HUES6 (cell line): ENCODE data around the gene FBP1.
"Not testable (repeated sequence)": the region's sequence is repeated elsewhere in the genome, so short reads cannot be mapped to it uniquely, and the experiment has no call there.

Experiments
- H3K27ac ChIP-seq: 2 replicates; pipeline ENCODE4 v1.7.0; 2013; ENCODE audit warnings: low read depth, mild to moderate bottlenecking, low read length, inconsistent platforms
- H3K27me3 ChIP-seq: 2 replicates; pipeline ENCODE4 v1.6.1; 2013; ENCODE audit warnings: low read length; ENCODE audit not compliant: control insufficient read depth, insufficient read depth
- H3K36me3 ChIP-seq: 2 replicates; pipeline ENCODE4 v1.6.1; 2013; ENCODE audit warnings: low read length; ENCODE audit not compliant: control insufficient read depth, insufficient read depth
- H3K4me1 ChIP-seq: 2 replicates; pipeline ENCODE4 v1.6.1; 2013; ENCODE audit warnings: low read length; ENCODE audit not compliant: control insufficient read depth, insufficient read depth
- H3K4me3 ChIP-seq: 2 replicates; pipeline ENCODE4 v1.5.1; 2013; ENCODE audit warnings: low read depth, low read length
- H3K9ac ChIP-seq: one replicate; pipeline ENCODE4 v1.6.1; 2013; ENCODE audit warnings: mild to moderate bottlenecking, low read length
- H3K9me3 ChIP-seq: 2 replicates; pipeline ENCODE4 v1.6.1; 2013; ENCODE audit warnings: low read depth, low read length; ENCODE audit not compliant: control insufficient read depth, insufficient read depth

Gene FBP1

DNA sequence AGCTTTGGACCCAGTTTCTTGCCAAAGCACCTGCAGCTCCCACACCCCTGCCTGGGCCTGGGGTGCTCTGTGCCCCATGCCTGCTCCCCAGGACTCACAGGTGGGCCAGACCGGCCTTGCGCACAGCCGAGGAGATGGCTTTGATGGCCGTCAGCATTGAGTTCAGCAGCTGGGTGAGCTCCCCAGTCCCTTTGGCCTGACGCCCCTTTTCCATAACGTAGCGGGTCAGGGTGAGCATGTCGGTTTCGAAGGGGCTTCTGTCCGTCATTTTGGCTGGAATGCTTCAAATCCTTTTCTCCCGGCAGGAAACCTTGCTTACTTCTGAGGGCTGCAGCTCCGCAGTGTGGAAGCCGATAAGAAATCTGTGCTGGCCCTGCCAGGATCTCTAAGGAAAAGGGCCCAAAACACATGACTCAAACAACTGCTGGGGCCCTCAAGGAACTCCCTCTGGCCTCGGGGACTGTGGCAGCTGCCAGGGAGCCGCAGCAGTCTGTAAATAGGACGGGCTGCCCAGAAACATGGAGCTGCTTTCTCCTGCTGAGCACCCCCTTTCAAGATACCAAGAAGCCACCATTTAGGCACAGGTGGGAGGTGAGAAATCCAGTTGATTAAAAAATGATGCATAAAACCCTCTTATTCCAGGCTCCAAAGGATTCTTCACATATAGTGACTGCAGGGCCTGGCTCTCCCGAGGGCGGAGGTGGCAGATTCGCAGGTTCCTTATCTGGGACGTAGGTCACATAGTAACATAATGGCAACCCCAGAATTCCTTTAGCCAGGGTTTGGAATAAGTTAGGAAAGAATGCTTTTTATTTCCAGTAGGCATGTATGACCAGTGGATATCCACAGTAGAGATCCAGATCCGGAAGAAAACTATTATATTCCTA, 45.6 kb downstream of the FBP1 start, which contains the start of gene FBP2:
Gene FBP2 (minus strand): TSS at position 366 of the 887 bp plus-strand sequence. CDS start 98 bp downstream, at position 268.
- Histone ChIP-seq H3K9me3 (no peaks in the 10 kb centered on the region), H3K4me3 (no peak within 1 kb of the TSS), H3K27ac (no peak within 1 kb of the TSS), H3K36me3 (no peaks in the 10 kb centered on the region), H3K4me1 (no peaks in the 10 kb centered on the region), H3K9ac (no peak within 1 kb of the TSS), H3K27me3 (no peaks in the 10 kb centered on the region)

- not testable (repeated sequence) for H3K27ac ChIP-seq, H3K36me3 ChIP-seq, H3K9me3 ChIP-seq, H3K4me3 ChIP-seq, H3K9ac ChIP-seq, H3K4me1 ChIP-seq, H3K27me3 ChIP-seq
These were observed 46.6 kb downstream of the FBP1 start for GRCh38 chr9:94592683-94593082.

DNA sequence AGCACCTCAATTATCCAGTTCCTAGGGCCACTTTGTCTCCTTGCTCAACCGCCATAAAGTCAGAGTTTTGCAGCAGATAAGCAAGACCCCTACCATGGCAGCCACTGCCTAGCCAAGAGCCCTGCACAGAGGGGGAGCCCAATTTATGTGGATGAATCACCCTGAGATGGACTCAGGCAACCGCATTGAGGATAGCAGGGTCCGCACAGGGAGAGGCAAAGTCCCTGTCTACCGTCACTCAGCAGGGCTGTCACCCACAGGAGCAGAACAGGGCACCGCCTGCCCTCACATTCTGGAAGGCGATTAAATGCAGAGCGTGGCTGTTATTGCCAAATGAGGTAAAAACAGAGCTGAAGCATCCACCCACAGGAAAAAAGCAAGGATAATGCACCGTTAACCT, 47.4 kb downstream of the FBP1 start:
- H3K9me3 ChIP-seq: no peaks in the 10 kb centered on the region
- H3K4me3 ChIP-seq: no peak overlapping the region
- H3K4me1 ChIP-seq: no peaks in the 10 kb centered on the region
- H3K27me3 ChIP-seq: no peaks in the 10 kb centered on the region
- no peaks in the 10 kb centered on the region for H3K36me3 ChIP-seq
- H3K9ac ChIP-seq: no peak overlapping the region
- no peak overlapping the region for H3K27ac ChIP-seq

DNA sequence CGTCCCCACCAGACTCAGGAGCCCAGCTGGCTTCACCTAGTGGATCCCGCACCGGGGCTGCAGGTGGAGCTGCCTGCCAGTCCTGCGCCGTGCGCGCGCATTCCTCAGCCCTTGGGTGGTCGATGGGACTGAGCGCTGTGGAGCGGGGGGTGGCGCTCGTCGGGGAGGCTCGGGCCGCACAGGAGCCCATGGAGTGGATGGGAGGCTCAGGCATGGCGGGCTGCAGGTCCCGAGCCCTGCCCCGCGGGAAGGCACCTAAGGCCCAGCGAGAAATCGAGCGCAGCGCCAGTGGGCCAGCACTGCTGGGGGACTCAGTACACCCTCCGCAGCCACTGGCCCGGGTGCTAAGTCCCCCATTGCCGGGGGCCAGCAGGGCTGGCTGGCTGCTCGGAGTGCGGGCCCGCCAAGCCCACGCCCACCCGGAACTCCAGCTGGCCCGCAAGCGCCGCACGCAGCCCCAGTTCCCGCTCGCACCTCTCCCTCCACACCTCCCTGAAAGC, 48.2 kb downstream of the FBP1 start:
- H3K27ac ChIP-seq, H3K36me3 ChIP-seq, H3K4me3 ChIP-seq, H3K27me3 ChIP-seq, H3K4me1 ChIP-seq, H3K9ac ChIP-seq, H3K9me3 ChIP-seq: not testable (repeated sequence)

- no peaks in the 10 kb centered on the region for H3K27me3 ChIP-seq
- H3K36me3 ChIP-seq: no peaks in the 10 kb centered on the region
- no peak overlapping the region for H3K4me3 ChIP-seq
- no peak overlapping the region for H3K27ac ChIP-seq
- no peak overlapping the region for H3K9ac ChIP-seq
- H3K4me1 ChIP-seq: no peaks in the 10 kb centered on the region
- H3K9me3 ChIP-seq: no peaks in the 10 kb centered on the region
These were observed 50.6 kb downstream of the FBP1 start for GRCh38 chr9:94588681-94589080.

GRCh38 chr9:94586814-94587213, 52.5 kb downstream of the FBP1 start:
- H3K27ac ChIP-seq: no peak overlapping the region
- H3K4me3 ChIP-seq: no peak overlapping the region
- no peaks in the 10 kb centered on the region for H3K36me3 ChIP-seq
- H3K9me3 ChIP-seq: no peaks in the 10 kb centered on the region
- H3K4me1 ChIP-seq: no peaks in the 10 kb centered on the region
- no peak overlapping the region for H3K9ac ChIP-seq
- no peaks in the 10 kb centered on the region for H3K27me3 ChIP-seq

GRCh38 chr9:94586316-94586715, 53.0 kb downstream of the FBP1 start:
- no peak overlapping the region for H3K4me3 ChIP-seq
- H3K27ac ChIP-seq: no peak overlapping the region

DNA sequence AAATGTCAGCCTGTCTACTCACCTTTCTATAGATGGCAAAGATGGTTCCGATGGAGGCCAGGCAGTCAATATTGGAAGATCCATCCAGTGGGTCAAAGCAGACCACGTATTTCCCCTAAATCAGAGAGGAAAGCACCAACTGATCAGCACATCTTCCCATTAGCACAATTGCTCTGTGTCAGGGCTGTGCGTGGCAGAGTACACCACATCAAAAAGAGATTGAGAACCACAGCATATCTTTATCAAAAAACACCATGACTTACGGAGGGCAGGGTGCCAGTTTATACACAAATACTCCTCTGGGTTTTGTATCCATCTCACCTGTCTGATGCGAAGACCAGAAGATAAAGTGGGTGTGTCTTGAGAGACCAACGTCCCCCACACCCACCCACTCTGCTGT, 54.8 kb downstream of the FBP1 start:
- no peaks in the 10 kb centered on the region for H3K27me3 ChIP-seq
- no peak overlapping the region for H3K4me3 ChIP-seq
- H3K27ac ChIP-seq: no peak overlapping the region
- 0 out of 2 replicates have a peak, but pooled peaks cover 2% of the 10 kb centered on the region for H3K9me3 ChIP-seq
- no peak overlapping the region for H3K9ac ChIP-seq
- H3K4me1 ChIP-seq: no peaks in the 10 kb centered on the region
- H3K36me3 ChIP-seq: no peaks in the 10 kb centered on the region

More at GRCh38 chr9:94586316-94586715, 53.0 kb downstream of the FBP1 start:
- no peak overlapping the region for H3K9ac ChIP-seq
- no peaks in the 10 kb centered on the region for H3K36me3 ChIP-seq
- H3K9me3 ChIP-seq: no peaks in the 10 kb centered on the region
- H3K27me3 ChIP-seq: no peaks in the 10 kb centered on the region
- H3K4me1 ChIP-seq: no peaks in the 10 kb centered on the region

DNA sequence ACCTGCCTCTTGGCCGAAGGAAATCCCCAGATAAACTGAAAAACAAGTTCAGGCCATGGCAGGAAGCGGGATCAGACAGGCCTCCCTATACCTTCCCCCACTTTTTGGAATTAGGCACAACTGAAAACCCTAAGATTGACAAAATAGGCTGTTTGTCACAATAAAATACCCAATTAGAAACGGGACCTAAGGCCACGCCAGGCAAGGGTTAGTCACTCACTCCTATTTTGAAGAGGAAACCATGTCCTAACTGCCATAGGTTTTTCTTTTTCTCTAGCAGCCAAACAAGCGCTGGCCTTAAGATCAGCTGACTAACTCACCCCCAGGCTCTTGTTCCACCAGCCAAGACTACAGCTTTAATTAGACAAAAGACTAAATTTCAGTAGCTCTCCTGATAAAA, 57.6 kb downstream of the FBP1 start:
- H3K9me3 ChIP-seq: 0 out of 2 replicates have a peak, but pooled peaks cover 2% of the 10 kb centered on the region
- H3K9ac ChIP-seq: no peak overlapping the region
- no peaks in the 10 kb centered on the region for H3K27me3 ChIP-seq
- no peaks in the 10 kb centered on the region for H3K4me1 ChIP-seq
- H3K27ac ChIP-seq: no peak overlapping the region
- H3K4me3 ChIP-seq: no peak overlapping the region
- no peaks in the 10 kb centered on the region for H3K36me3 ChIP-seq

DNA sequence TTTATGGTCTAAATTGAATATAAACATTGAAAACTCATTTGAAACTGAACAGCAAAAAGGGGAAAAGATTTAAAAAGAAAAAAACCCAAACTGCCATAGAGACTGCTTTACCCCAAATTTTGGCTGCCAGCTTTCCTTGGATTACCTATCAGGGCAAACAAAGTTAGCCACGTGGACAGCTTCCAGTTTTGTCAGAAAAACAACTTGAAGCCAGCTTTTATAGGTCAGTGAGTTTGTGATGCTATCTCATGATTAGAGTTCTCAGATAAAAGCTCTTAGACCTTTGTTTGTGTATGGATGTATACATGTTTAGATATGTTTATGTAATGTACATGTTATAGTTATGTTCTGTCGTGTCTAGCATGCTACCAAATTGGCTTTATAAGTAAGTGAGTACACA, 61.7 kb downstream of the FBP1 start:
- Histone ChIP-seq H3K9ac (no peak overlapping the region), H3K27ac (no peak overlapping the region), H3K9me3 (0 out of 2 replicates have a peak, but pooled peaks cover 2% of the 10 kb centered on the region), H3K27me3 (no peaks in the 10 kb centered on the region; the same call in 1 of the 2 replicates), H3K4me1 (no peaks in the 10 kb centered on the region), H3K4me3 (no peak overlapping the region), H3K36me3 (no peaks in the 10 kb centered on the region)

DNA sequence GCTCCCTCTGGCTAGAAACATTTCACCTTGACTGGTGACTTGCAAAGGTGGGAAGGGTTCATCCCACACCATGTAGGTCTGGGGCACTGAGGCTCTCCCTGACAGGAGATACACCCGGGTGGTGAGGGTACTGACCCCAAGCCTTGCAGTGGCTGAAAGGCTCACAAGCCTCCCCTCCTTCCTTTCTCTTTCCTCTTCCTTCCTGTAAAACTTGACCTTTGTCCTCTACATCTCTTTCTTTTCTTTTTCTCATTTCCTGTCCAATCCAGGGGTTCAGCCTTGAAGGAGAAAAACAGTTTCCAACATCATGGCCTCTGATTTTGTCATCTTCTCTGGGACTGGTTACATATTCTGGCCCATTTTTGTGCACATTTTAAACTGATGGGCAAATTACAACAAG, 62.3 kb downstream of the FBP1 start:
- Histone ChIP-seq H3K27ac (no peak overlapping the region), H3K9me3 (0 out of 2 replicates have a peak, but pooled peaks cover 2% of the 10 kb centered on the region), H3K4me3 (no peak overlapping the region), H3K4me1 (no peaks in the 10 kb centered on the region), H3K9ac (no peak overlapping the region), H3K36me3 (no peaks in the 10 kb centered on the region), H3K27me3 (no peaks in the 10 kb centered on the region; the same call in 1 of the 2 replicates)
